GM21723 (cell line): ENCODE data around the gene ALDOC.
"Not testable (repeated sequence)": the region's sequence is repeated elsewhere in the genome, so short reads cannot be mapped to it uniquely, and the experiment has no call there.

Source experiments
- ATAC-seq: cut with Tn5 transposase; IDR thresholded peaks from one replicate; pipeline ENCODE4 v1.9.1; 2021; ENCODE audit warnings: mild to moderate bottlenecking, moderate library complexity; ENCODE audit not compliant: unreplicated experiment

ALDOC gene

GRCh38 chr17:28584434-28584833, 7.7 kb upstream of the ALDOC start:
- no peak for ATAC-seq

DNA sequence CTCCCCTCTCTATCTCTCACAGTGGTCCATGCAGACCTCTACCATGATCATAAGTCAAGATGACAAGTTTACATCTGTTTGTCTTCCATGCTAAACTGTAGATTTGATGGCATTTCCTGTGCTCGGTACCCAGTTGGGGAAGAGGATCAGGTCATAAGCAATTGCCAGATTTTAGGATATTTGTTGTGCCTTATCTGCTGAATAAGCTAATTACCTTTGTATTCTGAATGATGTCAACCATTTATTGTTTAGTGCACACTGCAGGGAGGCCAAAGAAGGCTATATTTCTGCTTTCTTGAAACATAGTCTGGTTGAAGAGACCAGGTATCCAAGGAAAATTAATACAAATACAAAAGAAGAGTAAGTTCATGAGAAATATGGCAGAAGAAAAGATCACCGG, 5.8 kb upstream of the ALDOC start:
- no peak for ATAC-seq

DNA sequence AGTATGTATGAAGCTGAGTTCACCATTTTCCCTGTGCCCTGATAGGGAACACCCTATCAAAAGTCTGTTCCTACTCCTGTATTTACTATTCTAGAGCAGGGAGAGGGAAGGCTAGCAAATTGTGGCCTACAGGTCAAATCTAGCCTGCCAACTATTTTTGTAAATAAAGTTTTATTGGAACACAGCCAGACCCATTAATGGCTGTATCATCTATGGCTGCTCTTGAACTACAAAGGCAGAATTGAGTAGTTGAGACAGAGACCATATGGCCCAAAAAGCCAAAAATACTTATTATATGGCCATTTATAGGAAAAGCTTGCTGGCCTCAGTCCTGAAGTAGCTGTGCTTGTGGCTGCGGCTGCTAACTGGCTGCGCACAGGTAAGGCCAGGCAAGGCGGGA, 4.3 kb upstream of the ALDOC start:
- no peak for ATAC-seq

DNA sequence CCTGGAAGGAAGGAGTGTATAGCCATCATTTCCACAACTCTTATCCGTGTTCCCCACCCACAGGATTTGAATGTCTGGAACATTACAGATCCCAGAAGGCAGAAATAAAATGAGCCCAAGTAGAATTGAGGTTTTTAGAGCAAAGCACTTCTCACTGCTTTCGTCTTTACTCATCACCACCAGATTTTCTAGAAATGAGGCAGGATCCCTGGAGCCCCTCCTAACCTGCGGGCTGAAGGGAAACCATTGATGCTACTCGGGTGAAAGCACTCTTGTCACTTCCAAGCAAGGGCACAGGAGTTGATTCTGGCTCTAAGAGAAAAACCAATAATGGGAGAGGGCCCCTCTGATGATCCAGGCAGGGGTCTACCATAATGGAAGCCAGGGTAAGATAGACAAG, 2.8 kb upstream of the ALDOC start:
- no peak for ATAC-seq

DNA sequence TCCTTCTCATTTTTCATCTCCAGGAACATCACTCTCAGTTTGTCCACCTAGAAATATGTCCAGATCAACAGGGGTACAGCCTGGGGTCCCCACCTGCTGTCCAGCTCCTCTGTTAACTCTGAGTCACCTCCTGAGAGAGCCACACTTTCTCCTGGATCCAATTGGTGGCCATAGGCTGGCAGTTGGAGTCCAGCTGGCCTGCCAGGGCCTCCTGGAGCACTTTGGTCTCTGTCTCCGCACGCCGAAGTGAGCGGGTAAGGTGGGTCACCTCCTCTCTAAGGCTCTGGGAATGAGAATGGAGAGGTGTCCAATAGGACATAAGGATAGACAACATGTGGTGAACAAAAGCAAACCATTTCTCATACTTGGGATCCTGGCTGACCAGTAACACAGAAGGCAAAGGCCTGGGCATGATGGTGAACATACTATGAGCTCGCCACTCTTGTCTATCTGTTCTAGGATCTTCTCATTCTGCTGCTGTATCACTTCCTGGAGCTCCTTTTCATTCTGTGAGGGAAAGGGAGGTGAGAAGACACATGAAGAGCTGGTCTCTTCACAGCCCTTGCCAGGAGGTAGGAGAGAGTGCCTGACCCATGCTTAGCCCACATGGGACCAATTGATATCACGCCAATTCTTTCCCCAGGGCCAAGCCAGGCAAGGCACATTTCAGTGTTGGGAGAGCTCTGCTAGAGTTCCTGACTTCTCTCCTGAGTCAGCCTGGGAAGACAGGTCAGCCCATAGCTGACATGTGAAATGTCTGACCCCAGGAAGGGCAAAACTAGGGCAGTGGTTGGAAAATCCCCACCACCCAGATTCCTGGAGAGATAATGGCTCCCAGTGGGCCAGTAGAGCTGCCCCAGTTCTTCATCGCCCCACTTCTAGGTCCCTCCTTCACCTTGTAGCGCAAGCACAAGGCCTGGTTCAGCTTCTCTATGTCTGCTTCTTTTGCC, 1.8 kb upstream of the ALDOC start:
- ATAC-seq, result no peak

DNA sequence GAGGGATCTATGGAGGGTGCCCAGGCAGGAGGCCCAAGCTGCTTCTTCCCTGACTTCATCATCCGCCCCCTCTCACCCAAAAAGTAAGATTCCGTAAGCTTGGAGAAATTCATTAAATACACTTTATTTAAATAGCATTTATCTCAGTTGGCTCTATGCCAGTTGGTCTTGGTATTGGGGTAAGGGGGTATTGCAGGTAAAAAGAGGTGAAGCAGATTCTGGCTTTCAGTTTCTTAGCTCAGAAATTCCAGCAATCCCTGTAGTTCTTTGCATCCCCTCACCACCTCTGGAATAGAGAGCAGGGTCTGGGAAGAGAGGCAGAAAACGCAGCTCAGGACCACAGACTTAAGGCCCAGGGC, 750 bp upstream of the ALDOC start:
- ATAC-seq, result no peak

- not testable (repeated sequence) for ATAC-seq
Measured at GRCh38 chr17:28576016-28576415, 679 bp downstream of the ALDOC start.

DNA sequence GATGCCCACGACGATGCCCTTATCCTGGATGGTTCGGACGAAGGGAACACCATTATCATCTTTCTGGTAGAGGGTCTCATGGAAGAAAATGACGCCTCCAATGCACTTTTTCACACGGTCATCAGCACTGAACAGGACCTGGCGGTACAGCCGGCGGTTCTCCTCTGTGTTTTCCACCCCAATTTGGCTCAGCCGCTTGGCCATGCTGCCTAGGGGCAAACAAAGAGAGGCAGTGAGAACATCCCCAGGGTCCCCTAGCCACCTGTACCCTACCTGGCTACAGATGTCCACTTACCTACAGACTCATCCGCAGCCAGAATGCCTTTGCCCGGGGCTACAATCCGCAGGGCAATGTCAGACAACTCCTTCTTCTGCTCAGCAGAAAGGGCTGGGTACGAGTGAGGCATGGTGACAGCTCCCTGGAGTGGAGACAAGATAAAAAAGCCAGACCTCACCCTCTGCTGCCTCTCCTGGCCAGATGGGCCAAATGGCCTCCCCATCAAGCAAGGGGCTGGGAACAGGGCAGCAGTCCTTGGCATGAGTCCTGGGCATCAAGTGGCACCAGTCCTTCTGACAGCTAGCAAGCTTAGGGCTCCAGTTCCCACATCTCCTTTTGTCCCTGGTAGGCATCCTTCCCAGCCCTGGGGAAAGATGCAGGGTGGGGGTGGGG, 1.4 kb downstream of the ALDOC start:
- ATAC-seq, result no peak

- no peak for ATAC-seq
Measured at GRCh38 chr17:28574526-28574925, 2.2 kb downstream of the ALDOC start.

DNA sequence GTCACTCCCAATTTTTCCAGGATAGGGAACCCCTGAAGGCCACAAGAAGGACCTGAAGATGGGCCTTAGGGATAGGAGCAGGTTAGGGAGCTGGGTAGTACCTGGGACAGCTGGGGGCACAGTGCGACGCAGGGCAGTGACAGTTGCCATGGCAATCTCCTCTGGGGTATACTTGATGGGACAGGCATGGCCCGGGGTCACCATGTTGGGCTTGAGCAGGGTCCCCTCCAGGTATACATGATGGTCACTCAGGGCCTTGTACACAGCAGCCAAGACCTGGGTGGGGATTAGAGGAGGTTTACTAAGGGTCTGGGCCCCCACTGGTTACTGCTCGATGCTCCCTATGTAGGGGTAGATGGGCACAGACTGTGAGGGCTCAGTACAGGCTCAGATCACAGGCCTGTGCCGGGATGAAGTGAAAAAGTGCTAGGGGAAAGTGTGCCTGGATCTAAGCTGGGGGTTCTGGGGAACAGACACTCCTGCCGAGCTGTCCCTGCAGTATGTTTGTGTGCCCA, 2.7 kb downstream of the ALDOC start:
- no peak for ATAC-seq

DNA sequence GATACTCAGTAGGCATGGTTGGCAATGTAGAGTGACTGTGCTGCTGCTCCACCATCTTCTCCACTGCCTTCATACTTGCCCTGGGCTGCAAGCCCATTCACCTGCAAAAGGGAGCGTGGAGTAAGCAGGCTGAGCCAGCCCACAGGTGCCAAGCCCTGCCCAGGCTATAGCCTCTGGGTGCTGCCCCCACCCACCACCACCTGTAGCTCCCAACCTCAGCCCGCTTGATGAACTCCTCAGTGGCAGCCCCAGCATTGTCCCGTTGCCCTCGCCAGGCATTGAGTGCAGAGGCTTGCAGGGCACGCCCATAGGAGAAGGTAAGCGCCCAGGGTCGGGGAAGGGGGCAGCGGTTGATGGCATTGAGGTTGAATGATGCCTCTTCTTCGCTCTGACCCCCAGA, 3.2 kb downstream of the ALDOC start:
- ATAC-seq, result no peak

- ATAC-seq, result no peak
Measured at GRCh38 chr17:28573040-28573380, 3.7 kb downstream of the ALDOC start.

GRCh38 chr17:28572259-28573039, 4.2 kb downstream of the ALDOC start:
- ATAC-seq, result no peak

- ATAC-seq, result peak; percentile 83
Measured at GRCh38 chr17:28571361-28572122, 5.2 kb downstream of the ALDOC start, which contains the start of gene PIGS. PIGS (minus strand) TSS chr17:28571524; CDS start chr17:28571496, 28 bp downstream.

DNA sequence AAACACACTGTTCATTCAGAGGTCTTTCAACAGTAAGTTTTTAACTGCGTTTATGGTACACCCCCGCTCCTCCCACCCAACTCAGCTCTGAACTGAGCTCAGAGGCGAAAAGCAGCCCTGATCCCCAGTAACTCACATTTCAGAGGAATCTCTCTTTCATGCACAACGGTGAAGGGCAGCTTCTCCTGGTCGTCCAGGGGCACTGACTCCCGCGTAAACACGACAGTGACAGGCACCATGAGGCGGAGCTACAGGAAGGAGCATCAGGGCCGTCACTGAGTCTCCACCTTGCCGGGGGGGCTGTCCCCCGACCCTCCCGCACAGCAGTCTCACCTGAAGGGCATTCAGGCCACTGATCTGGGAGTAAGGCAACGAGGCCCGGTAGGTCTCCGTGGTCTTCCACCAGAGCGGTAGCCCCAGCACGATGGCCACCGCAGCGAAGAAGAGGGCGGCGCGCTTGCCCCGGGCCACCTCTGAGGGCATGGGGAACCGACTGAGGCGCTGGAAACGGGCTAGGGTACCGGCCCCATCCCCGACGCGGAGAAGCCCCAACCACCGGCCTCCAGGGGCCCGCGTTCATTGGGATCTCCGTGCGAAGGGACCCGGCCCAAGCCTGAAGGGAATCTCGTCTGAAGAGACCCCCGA, 5.9 kb downstream of the ALDOC start:
- ATAC-seq, result peak; percentile 27

GRCh38 chr17:28569446-28569845, 7.2 kb downstream of the ALDOC start:
- no peak for ATAC-seq

GRCh38 chr17:28567604-28568003, 9.1 kb downstream of the ALDOC start:
- no peak for ATAC-seq

GRCh38 chr17:28563475-28563874, 13.2 kb downstream of the ALDOC start:
- no peak for ATAC-seq

- ATAC-seq, result no peak
Measured at GRCh38 chr17:28555022-28555421, 21.7 kb downstream of the ALDOC start.

GRCh38 chr17:28554565-28554964, 22.1 kb downstream of the ALDOC start:
- ATAC-seq, result no peak
